ENCODE results near the gene KCNMB1.

DNA sequence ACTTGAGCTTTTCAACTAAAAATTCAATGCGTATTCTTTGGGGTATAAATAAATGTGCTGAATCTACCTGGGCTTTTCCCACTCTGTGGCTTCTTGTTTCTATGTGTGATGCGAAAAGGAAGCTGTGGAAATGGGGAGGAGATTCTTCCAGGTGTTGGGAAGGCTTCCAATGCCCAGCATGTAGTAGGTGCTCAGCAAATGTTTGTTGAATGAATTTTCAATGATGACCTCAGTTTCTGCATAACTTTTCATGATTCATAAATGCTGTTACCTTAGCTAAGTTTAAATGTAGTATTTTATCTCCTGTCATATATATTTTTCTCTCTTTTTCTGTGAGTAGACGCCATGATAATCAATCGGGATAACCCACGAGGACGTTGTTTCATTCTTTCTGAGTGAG, 25.6 kb upstream of the KCNMB1 start:
- TF ChIP-seq, protein P1, sequence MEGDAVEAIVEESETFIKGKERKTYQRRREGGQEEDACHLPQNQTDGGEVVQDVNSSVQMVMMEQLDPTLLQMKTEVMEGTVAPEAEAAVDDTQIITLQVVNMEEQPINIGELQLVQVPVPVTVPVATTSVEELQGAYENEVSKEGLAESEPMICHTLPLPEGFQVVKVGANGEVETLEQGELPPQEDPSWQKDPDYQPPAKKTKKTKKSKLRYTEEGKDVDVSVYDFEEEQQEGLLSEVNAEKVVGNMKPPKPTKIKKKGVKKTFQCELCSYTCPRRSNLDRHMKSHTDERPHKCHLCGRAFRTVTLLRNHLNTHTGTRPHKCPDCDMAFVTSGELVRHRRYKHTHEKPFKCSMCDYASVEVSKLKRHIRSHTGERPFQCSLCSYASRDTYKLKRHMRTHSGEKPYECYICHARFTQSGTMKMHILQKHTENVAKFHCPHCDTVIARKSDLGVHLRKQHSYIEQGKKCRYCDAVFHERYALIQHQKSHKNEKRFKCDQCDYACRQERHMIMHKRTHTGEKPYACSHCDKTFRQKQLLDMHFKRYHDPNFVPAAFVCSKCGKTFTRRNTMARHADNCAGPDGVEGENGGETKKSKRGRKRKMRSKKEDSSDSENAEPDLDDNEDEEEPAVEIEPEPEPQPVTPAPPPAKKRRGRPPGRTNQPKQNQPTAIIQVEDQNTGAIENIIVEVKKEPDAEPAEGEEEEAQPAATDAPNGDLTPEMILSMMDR (IDR thresholded peaks at IDR 0.05): no peak
- TF ChIP-seq POLR2A (IDR thresholded peaks at IDR 0.05): no peak

All from thyroid gland (tissue), 4 donors.